WTC11 (cell line): ENCODE measurements around the gene RAB23. TPM values are rescaled to one million over a fixed set of nuclear protein-coding genes. Genes with fewer than 3 reads are reported as not detected.

Source experiments
- ATAC-seq: fragments of 200-7000 bp; cut with Tn5 transposase; 2 replicates; pipeline ENCODE4 v1.10.0; 2021; ENCODE audit warnings: mild to moderate bottlenecking, moderate library complexity
- CTCF ChIA-PET: fragments of 300-600 bp; sonication (Branson Sonifier 250); formaldehyde crosslinking; loops from one replicate; lab custom pipeline; 2021; ENCODE audit warnings: antibody characterized with exemption; lab: Charles Lee
- POLR2A ChIA-PET: fragments of 350-600 bp; sonication (Branson Sonifier 250); formaldehyde crosslinking; loops from one replicate; lab custom pipeline; 2021; ENCODE audit warnings: antibody characterized with exemption; lab: Charles Lee
- DNase-seq: peaks from one replicate; pipeline ENCODE4 v3.0.0; 2021; ENCODE audit warnings: low spot score
- H3K27ac Mint-ChIP-seq: 2 replicates; pipeline ENCODE4 v1.8.0; 2021; ENCODE audit warnings: mixed read lengths
- H3K27me3 Mint-ChIP-seq: 2 replicates; pipeline ENCODE4 v1.8.0; 2021; ENCODE audit warnings: low read depth, mild to moderate bottlenecking, moderate library complexity, mixed read lengths
- H3K36me3 Mint-ChIP-seq: 2 replicates; pipeline ENCODE4 v1.8.0; 2021; ENCODE audit warnings: mixed read lengths
- H3K4me1 Mint-ChIP-seq: 2 replicates; pipeline ENCODE4 v1.8.0; 2022; ENCODE audit warnings: mixed read lengths
- H3K4me3 Mint-ChIP-seq: 2 replicates; pipeline ENCODE4 v1.8.0; 2021; ENCODE audit warnings: mild to moderate bottlenecking, moderate library complexity, mixed read lengths
- H3K9me3 Mint-ChIP-seq: 2 replicates; pipeline ENCODE4 v1.8.0; 2021; ENCODE audit warnings: mixed read lengths
- AFF4 ChIP-seq: sonication (generic); formaldehyde crosslinking; IDR thresholded peaks from 2 replicates; pipeline ENCODE4 v1.8.1; 2023; ENCODE audit warnings: mild to moderate bottlenecking, missing genetic modification reagents, borderline replicate concordance
- AR ChIP-seq: fragments of 250-450 bp; sonication (Bioruptor Pico); IDR thresholded peaks from 2 replicates; pipeline ENCODE4 v1.9.0; 2021; ENCODE audit warnings: mild to moderate bottlenecking
- ATF3 ChIP-seq: sonication (generic); formaldehyde crosslinking; conservative IDR thresholded peaks from 2 replicates; pipeline ENCODE4 v1.8.1; 2022; ENCODE audit warnings: mild to moderate bottlenecking, missing genetic modification reagents
- FOXJ3 ChIP-seq: sonication (generic); formaldehyde crosslinking; IDR thresholded peaks from 2 replicates; pipeline ENCODE4 v1.9.0; 2021; ENCODE audit warnings: missing genetic modification reagents, mild to moderate bottlenecking, borderline replicate concordance
- NFATC4 ChIP-seq: fragments of 250-450 bp; sonication (Bioruptor Pico); IDR thresholded peaks from 2 replicates; pipeline ENCODE4 v1.9.0; 2021; ENCODE audit warnings: mild to moderate bottlenecking
- SP1 ChIP-seq: sonication (generic); formaldehyde crosslinking; conservative IDR thresholded peaks from 2 replicates; pipeline ENCODE4 v1.8.1; 2022; ENCODE audit warnings: missing genetic modification reagents
- STAT6 ChIP-seq: sonication (generic); formaldehyde crosslinking; conservative IDR thresholded peaks from 2 replicates; pipeline ENCODE4 v1.8.1; 2023; ENCODE audit warnings: mild to moderate bottlenecking, low read depth, missing genetic modification reagents, moderate library complexity
- USF2 ChIP-seq: sonication (generic); formaldehyde crosslinking; IDR thresholded peaks from 2 replicates; pipeline ENCODE4 v1.8.1; 2023; ENCODE audit warnings: mild to moderate bottlenecking, missing genetic modification reagents, moderate library complexity
- ZSCAN18 ChIP-seq: fragments of 250-450 bp; sonication (Bioruptor Pico); IDR thresholded peaks from 2 replicates; pipeline ENCODE4 v2.1.2; 2022; ENCODE audit warnings: mild to moderate bottlenecking, moderate library complexity
- total RNA-seq: library from RNA; stranded (reverse); gene quantifications from 3 replicates; pipeline ENCODE4 v1.2.3, GENCODE V29; 2021
- TF ChIP-seq, protein P1 (sequence below): fragments of 250-450 bp; sonication (Bioruptor Pico); IDR thresholded peaks from 2 replicates; pipeline ENCODE4 v1.9.0; 2021; ENCODE audit warnings: mild to moderate bottlenecking, borderline replicate concordance
- TF ChIP-seq, protein P2 (sequence below): sonication (generic); formaldehyde crosslinking; IDR thresholded peaks from 2 replicates; pipeline ENCODE4 v1.8.0; 2022; ENCODE audit warnings: missing genetic modification reagents
- TF ChIP-seq, protein P3 (sequence below): sonication (generic); formaldehyde crosslinking; IDR thresholded peaks from 2 replicates; pipeline ENCODE4 v1.8.1; 2023; ENCODE audit warnings: mild to moderate bottlenecking, missing genetic modification reagents
- TF ChIP-seq, protein P4 (sequence below): sonication (generic); formaldehyde crosslinking; IDR thresholded peaks from 2 replicates; pipeline ENCODE4 v1.8.1; 2022; ENCODE audit warnings: mild to moderate bottlenecking, moderate library complexity, missing genetic modification reagents

RAB23 gene
- total RNA-seq, 1 experiment from 2014 or later: 11.3 TPM

DNA sequence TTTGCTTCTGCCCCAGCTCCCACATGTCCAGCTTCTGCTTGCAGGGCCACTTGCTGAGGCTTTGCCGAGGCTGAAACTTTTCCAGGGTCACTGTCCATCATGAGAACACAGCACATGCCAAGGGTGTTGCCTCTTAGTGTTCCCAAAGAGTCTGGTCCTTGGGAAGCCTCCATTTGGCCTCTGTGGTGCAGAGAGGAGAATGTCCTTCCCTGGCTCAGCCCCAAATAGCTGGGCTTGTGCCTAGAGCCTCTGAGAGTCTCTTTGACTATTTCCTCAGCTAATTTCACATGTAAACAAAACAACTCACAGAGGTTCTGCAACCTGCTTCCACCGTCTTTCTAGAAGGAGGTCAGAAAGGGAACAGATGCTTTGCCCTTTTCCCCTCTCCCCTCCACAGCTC is 40.4 kb upstream of the RAB23 start:
- Mint-ChIP-seq H3K27me3 (no peaks in the 10 kb centered on the region; the same call in 1 of the 2 replicates), H3K4me3 (no peak overlapping the region), H3K9me3 (no peaks in the 10 kb centered on the region), H3K4me1 (no peaks in the 10 kb centered on the region), H3K36me3 (no peaks in the 10 kb centered on the region), H3K27ac (no peak overlapping the region)
- ChIA-PET POLR2A (no interaction called here), CTCF (interaction anchor here (1.1 kb wide), 1 partner anchor 307 kb away, joined by 3 read pairs; the partner anchor contains the start of gene BEND6)
- ATAC-seq (no peak), DNase-seq (no peak)
- TF ChIP-seq ZSCAN18 (CRISPR knock-in tag) (no peak), FOXJ3 (no peak), SP1 (CRISPR knock-in tag) (no peak), AFF4 (CRISPR knock-in tag) (no peak), ATF3 (CRISPR knock-in tag) (no peak), USF2 (CRISPR knock-in tag) (no peak), STAT6 (CRISPR knock-in tag) (no peak), AR (CRISPR knock-in tag) (no peak), NFATC4 (CRISPR knock-in tag) (no peak)
- TF ChIP-seq, protein P1, sequence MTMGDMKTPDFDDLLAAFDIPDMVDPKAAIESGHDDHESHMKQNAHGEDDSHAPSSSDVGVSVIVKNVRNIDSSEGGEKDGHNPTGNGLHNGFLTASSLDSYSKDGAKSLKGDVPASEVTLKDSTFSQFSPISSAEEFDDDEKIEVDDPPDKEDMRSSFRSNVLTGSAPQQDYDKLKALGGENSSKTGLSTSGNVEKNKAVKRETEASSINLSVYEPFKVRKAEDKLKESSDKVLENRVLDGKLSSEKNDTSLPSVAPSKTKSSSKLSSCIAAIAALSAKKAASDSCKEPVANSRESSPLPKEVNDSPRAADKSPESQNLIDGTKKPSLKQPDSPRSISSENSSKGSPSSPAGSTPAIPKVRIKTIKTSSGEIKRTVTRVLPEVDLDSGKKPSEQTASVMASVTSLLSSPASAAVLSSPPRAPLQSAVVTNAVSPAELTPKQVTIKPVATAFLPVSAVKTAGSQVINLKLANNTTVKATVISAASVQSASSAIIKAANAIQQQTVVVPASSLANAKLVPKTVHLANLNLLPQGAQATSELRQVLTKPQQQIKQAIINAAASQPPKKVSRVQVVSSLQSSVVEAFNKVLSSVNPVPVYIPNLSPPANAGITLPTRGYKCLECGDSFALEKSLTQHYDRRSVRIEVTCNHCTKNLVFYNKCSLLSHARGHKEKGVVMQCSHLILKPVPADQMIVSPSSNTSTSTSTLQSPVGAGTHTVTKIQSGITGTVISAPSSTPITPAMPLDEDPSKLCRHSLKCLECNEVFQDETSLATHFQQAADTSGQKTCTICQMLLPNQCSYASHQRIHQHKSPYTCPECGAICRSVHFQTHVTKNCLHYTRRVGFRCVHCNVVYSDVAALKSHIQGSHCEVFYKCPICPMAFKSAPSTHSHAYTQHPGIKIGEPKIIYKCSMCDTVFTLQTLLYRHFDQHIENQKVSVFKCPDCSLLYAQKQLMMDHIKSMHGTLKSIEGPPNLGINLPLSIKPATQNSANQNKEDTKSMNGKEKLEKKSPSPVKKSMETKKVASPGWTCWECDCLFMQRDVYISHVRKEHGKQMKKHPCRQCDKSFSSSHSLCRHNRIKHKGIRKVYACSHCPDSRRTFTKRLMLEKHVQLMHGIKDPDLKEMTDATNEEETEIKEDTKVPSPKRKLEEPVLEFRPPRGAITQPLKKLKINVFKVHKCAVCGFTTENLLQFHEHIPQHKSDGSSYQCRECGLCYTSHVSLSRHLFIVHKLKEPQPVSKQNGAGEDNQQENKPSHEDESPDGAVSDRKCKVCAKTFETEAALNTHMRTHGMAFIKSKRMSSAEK: no peak
- TF ChIP-seq, protein P2, sequence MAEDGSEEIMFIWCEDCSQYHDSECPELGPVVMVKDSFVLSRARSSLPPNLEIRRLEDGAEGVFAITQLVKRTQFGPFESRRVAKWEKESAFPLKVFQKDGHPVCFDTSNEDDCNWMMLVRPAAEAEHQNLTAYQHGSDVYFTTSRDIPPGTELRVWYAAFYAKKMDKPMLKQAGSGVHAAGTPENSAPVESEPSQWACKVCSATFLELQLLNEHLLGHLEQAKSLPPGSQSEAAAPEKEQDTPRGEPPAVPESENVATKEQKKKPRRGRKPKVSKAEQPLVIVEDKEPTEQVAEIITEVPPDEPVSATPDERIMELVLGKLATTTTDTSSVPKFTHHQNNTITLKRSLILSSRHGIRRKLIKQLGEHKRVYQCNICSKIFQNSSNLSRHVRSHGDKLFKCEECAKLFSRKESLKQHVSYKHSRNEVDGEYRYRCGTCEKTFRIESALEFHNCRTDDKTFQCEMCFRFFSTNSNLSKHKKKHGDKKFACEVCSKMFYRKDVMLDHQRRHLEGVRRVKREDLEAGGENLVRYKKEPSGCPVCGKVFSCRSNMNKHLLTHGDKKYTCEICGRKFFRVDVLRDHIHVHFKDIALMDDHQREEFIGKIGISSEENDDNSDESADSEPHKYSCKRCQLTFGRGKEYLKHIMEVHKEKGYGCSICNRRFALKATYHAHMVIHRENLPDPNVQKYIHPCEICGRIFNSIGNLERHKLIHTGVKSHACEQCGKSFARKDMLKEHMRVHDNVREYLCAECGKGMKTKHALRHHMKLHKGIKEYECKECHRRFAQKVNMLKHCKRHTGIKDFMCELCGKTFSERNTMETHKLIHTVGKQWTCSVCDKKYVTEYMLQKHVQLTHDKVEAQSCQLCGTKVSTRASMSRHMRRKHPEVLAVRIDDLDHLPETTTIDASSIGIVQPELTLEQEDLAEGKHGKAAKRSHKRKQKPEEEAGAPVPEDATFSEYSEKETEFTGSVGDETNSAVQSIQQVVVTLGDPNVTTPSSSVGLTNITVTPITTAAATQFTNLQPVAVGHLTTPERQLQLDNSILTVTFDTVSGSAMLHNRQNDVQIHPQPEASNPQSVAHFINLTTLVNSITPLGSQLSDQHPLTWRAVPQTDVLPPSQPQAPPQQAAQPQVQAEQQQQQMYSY (CRISPR knock-in tag): no peak
- TF ChIP-seq, protein P3, sequence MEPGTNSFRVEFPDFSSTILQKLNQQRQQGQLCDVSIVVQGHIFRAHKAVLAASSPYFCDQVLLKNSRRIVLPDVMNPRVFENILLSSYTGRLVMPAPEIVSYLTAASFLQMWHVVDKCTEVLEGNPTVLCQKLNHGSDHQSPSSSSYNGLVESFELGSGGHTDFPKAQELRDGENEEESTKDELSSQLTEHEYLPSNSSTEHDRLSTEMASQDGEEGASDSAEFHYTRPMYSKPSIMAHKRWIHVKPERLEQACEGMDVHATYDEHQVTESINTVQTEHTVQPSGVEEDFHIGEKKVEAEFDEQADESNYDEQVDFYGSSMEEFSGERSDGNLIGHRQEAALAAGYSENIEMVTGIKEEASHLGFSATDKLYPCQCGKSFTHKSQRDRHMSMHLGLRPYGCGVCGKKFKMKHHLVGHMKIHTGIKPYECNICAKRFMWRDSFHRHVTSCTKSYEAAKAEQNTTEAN: no peak
- TF ChIP-seq, protein P4, sequence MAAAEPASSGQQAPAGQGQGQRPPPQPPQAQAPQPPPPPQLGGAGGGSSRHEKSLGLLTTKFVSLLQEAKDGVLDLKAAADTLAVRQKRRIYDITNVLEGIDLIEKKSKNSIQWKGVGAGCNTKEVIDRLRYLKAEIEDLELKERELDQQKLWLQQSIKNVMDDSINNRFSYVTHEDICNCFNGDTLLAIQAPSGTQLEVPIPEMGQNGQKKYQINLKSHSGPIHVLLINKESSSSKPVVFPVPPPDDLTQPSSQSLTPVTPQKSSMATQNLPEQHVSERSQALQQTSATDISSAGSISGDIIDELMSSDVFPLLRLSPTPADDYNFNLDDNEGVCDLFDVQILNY (CRISPR knock-in tag): no peak
